Measurements from ENCODE around the gene PDE4B.
"Not testable (repeated sequence)": the region's sequence is repeated elsewhere in the genome, so short reads cannot be mapped to it uniquely, and the experiment has no call there.

Gene PDE4B

DNA sequence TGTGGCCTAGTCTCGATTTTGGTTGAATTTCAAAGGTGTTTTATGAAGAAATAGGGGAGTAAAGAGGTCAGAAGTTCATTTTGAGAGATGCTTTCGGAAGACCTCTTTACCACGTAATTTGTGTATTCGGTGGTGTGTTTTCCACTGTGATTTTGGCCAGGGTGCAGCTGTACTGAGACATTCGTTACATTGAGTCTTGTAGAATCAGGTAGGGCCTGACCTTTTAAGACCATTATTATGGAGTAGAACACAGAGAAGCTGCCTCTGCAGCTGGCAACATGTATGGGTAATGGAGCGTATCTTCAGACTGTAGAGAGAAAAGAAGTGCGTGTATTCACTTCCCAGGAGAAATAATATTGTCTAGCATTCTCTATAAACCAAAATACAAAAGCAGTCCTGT lies 326.5 kb downstream of the PDE4B start:
- DNase-seq (ENCODE audit: low spot score) = no peak
- no peak for FAIRE-seq

DNA sequence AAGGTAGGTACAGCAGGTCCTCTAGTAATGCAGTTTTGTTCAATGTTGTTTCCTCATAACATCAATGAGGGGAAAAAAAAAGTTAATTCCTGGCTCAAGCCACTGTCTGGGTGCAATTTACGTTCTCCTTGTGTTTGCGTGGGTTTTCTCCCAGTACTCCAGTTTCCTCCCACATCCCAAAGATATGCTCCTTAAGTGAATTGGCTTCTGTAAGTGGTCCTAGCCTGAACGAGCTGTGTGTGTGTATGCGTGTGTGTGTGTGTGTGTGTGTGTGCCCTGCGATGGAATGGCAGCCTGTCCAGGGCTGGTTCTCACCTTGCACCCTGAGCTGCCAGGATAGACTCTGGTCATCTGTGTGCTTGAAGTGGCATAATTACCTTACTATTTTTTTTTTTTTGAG lies 332.0 kb downstream of the PDE4B start:
- no peak for DNase-seq (ENCODE audit: low spot score)
- no peak for FAIRE-seq

DNA sequence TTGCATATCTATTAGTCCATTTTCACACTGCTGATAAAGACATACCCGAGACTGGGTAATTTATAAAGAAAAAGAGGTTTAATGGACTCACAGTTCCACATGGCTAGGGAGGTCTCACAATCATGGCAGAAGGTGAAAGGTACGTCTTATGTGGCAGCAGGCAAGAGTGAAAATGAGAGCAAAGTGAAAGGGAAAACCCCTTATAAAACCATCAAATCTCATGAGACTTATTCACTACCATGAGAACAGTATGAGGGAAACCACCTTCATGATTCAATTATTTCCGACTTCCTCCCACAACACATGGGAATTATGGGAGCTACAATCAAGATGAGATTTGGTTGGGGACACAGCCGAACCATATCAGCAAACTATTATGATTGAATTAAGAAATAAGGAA lies 335.9 kb downstream of the PDE4B start:
- FAIRE-seq; DNase-seq (ENCODE audit: low spot score): not testable (repeated sequence)

DNA sequence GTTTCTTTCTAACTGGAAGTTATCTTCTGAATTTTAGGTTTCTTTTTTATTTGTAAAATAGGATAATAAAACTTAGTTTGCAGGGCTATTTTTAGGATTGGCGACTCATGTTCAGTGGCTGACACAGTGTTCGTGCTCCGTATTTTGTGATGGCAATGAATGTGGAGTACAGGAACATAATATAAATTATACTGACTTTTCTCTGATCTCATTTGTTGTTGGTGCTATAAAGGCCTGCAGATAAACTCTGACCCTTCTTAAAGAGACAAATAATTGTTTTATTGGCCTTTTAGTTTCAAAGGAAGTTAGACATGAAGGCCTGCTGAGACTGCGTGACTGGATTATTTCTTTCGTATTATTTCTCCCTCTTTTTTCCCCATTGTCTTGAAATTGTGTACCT lies 339.6 kb downstream of the PDE4B start:
- DNase-seq (ENCODE audit: low spot score) (no peak), FAIRE-seq (no peak)

DNA sequence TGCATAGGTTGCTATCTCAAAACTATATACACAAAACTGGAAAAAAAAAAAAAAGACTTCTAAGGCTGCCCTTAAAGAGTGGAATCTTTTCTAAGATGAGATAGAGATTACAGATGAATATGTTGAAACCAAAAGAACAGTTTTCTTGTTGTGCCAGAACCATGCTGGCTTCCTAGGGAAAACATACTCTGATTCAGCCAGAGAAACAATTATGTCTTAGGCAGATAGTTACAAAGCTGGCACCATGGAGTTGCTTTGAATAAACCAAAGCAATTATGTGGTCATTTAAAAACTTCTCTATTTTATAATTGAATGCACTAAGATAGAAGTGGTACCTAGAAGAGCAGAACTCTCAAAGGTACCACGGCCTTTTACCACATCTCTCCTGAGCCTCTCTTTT lies 341.3 kb downstream of the PDE4B start:
- DNase-seq (ENCODE audit: low spot score) = no peak

DNA sequence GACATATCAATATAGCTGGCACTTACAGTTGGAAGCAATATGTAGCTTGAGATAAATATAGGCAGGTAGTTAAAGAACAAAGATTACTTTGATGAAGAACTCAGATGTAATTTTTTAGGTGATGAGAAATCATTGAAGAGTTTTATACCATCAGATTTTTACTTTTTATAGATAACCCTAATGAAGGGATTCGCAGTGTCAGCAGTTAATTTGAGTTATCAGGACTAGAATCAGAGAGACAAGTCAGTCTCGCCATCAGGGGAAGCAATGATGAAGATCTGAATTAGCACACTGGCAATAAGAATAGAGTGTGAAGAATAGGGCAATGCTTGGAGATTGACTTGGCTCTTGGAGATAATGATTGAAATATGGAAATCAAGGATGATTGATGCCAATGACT lies 342.5 kb downstream of the PDE4B start:
- DNase-seq (ENCODE audit: low spot score) (no peak), FAIRE-seq (no peak)

More for the DNA sequence above, 341.3 kb downstream of the PDE4B start:
- FAIRE-seq = no peak

DNA sequence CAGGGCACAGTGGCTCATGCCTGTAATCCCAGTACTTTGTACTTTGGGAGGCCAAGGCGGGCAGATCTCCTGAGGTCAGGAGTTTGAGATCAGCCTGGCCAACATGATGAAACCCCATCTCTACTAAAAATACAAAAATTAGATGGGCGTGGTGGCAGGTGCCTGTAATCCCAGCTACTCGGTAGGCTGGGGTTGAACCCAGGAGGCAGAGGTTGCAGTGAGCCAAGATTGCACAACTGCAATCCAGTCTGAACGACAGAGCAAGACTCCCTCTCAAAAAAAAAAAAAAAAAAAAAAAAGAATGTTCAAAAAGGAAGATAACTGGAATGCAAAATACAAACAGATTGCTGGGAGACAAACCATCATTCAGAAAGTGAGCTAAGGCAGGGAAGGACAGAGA lies 343.7 kb downstream of the PDE4B start:
- DNase-seq (ENCODE audit: low spot score); FAIRE-seq: not testable (repeated sequence)

GRCh38 chr1:66137235-66137634 lies 344.5 kb downstream of the PDE4B start:
- no peak for DNase-seq (ENCODE audit: low spot score)
- FAIRE-seq = no peak

- DNase-seq (ENCODE audit: low spot score) (no peak), FAIRE-seq (no peak)
These were observed 345.9 kb downstream of the PDE4B start for GRCh38 chr1:66138613-66139012.

DNA sequence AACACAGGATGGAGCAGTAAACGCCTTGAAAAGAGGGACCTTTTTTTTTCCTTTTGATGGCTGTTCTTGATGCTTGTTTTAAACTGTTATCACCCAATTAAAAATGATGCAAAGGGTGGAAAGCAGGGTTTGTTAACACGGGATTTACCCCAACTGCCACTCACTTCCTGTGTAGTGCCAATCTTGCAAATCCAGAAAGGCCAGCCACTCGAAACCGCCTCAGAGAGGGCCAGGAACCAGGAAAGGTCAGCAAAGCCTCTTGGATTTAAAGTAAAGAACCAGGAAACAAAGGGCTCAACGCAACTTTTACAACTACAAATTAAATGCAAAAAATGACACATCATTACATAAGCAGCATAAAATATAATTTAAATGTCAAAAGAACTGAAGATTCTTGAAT lies 347.4 kb downstream of the PDE4B start:
- FAIRE-seq (no peak), DNase-seq (ENCODE audit: low spot score) (no peak)

GRCh38 chr1:66143651-66144050 lies 351.0 kb downstream of the PDE4B start:
- FAIRE-seq (no peak), DNase-seq (ENCODE audit: low spot score) (no peak)

GRCh38 chr1:66147226-66147835 lies 354.6 kb downstream of the PDE4B start:
- no peak for DNase-seq (ENCODE audit: low spot score)
- FAIRE-seq = no peak

- no peak for DNase-seq (ENCODE audit: low spot score)
- no peak for FAIRE-seq
These were observed 359.3 kb downstream of the PDE4B start for GRCh38 chr1:66152034-66152433.

GRCh38 chr1:66154394-66154793 lies 361.7 kb downstream of the PDE4B start:
- DNase-seq (ENCODE audit: low spot score) (no peak), FAIRE-seq (no peak)

- FAIRE-seq (no peak), DNase-seq (ENCODE audit: low spot score) (no peak)
These were observed 363.4 kb downstream of the PDE4B start for GRCh38 chr1:66156144-66156543.

DNA sequence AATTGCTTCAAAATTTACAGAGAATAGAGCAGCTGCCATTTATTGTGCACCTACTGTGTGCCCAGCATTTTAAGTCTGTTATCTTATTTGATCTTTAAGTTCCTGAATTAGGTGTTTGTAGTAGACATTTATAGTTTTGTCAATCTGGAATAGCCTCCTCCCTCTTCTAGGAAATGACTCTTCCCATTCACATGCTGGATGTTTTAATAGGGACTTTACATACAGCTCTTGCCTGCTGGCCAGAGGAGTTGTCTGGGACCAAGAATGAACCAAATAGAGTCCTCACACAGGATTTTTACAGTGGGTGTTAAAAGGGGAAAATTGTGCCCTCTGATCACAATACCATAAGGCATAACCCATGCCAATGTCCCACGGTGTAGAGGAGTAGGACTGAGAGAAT lies 367.1 kb downstream of the PDE4B start:
- FAIRE-seq = no peak
- DNase-seq (ENCODE audit: low spot score) = no peak

GRCh38 chr1:66160719-66161118 lies 368.0 kb downstream of the PDE4B start:
- DNase-seq (ENCODE audit: low spot score) (no peak), FAIRE-seq (no peak)

- no peak for DNase-seq (ENCODE audit: low spot score)
- no peak for FAIRE-seq
These were observed 374.1 kb downstream of the PDE4B start for GRCh38 chr1:66166753-66167152.

GRCh38 chr1:66167267-66167666 lies 374.6 kb downstream of the PDE4B start:
- FAIRE-seq (no peak), DNase-seq (ENCODE audit: low spot score) (no peak)

DNA sequence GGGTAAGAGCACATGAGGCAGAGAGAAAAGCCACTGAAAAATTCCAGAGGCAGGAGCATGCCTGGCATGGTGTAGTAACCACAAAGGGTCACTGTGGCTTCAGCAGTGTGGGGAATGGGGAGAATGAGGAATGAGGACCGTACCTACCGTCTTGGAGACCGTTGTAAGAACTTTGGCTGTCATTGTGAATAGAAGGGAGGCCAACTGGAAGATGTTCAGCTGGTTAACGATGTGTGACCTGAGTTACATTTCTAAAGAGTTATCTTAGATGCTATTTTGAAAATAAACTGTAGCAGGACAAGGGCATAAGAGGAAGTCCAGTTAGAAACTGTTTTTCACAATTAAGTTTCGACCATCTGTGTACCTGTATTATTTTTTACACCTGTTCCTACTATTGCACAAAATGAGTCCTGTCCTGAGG lies 375.8 kb downstream of the PDE4B start:
- DNase-seq (ENCODE audit: low spot score) = peak; percentile 10
- FAIRE-seq = no peak

DNA sequence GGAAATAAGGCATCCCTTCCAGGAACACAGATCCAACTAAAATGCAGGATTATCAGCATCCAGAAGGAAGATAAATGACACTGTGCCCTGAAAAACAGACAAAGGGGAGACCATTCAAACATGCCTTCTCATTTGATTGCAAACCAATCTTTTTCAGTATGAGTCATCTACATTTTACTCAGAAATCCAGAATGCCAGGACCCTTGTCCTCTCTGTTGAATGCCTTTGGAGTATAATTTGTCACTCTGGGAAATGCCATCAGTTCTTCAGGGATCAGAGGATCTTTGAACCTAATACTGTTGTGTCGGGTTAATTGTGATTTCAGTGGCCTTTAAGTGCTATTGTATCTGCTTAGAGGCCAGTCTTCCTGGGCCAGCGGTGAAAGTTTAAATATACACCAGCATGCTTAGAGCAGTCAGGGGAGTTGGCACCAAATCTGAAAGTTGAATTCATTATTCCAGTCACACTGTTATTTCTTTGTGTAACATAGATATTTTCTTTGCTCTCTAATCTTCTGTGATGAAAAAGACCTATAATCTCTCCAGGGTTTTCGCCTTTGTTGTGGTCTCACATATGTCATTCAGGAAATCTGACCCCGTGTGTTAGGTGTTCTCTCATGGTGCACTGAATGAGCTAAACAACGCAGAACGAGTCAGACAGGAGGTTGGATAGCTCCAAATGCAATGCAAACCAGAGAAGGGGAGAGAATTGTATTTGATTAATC lies 376.4 kb downstream of the PDE4B start:
- no peak for DNase-seq (ENCODE audit: low spot score)
- no peak for FAIRE-seq

DNA sequence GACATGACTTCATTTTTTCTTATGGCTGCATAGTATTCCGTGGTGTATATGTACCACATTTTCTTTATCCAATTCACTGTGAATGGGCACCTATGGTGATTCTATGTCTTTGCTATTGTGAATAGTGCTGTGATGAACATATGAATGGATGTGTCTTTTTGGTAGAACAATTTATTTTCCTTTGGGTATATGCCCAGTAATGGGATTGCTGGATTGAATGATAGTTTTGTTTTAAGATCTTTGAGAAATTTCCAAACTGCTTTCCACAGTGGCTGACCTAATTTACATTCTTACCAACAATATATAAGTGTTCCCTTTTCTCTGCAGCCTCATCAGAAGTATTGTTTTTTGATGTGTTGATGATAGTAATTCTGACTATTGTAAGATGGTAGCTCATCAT lies 379.6 kb downstream of the PDE4B start:
- no peak for DNase-seq (ENCODE audit: low spot score)
- FAIRE-seq = no peak

- no peak for DNase-seq (ENCODE audit: low spot score)
- no peak for FAIRE-seq
These were observed 382.4 kb downstream of the PDE4B start for GRCh38 chr1:66175098-66175497.
